ENCODE results near the gene HES7.

GRCh38 chr17:8160741-8161221, 36.9 kb upstream of the HES7 start:
- no peak for TF ChIP-seq CTCF (IDR thresholded peaks at IDR 0.05)
- no peak for TF ChIP-seq POLR2A (IDR thresholded peaks at IDR 0.05)
- no peak for TF ChIP-seq POLR2AphosphoS5 (IDR thresholded peaks at IDR 0.05)
